GM18508 (cell line): ENCODE results near the gene LRRC56.

Experiments used
- ATAC-seq: cut with Tn5 transposase; IDR thresholded peaks from one replicate; pipeline ENCODE4 v1.9.1; 2021; ENCODE audit warnings: moderate number of reproducible peaks; ENCODE audit not compliant: insufficient read depth, unreplicated experiment

The LRRC56 gene, protein sequence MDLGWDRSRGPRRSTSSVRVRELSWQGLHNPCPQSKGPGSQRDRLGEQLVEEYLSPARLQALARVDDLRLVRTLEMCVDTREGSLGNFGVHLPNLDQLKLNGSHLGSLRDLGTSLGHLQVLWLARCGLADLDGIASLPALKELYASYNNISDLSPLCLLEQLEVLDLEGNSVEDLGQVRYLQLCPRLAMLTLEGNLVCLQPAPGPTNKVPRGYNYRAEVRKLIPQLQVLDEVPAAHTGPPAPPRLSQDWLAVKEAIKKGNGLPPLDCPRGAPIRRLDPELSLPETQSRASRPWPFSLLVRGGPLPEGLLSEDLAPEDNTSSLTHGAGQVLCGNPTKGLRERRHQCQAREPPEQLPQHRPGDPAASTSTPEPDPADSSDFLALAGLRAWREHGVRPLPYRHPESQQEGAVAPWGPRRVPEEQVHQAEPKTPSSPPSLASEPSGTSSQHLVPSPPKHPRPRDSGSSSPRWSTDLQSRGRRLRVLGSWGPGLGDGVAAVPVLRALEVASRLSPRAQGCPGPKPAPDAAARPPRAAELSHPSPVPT

DNA sequence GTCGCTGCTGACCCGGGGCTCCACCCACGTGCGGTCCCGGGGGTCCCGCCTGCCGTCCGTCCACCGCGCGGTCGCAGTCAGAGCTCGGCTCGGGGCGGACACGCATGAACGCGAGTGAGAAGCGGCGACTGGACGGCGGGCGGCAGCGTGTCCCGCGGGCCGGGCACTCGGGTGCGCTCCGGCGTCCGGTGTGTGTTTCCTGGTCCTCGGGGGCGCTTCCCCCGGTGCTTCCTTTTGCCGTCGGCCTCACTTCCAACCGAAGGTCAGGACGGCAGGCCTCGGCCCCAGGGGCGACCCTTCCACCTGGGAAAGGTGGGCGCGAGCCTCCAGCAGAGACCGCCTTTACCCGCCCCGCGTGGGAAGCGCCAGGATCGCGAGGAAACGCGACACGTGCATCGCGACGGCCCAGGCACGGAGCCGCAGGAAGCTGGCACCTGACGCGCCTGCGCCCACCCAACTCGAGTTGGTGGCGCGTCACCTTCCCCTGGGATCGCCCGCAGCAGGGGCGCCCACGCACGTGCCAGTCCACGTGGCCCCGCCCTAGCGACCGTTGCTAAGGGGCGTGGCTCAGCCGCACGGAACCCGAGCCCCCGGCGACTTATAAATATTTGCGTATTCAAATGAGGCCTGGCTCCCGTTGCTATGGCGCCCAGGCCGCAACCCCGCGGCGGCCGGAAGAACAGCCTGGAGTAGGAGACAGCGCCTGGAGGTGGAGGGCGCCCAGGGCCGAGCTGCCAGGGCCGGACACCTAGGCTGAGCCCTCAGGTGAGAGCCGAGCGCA, at the start of gene LRRC56:
Gene LRRC56, plus strand, starts transcription at position 687 of the 781 bp plus-strand sequence. CDS start 3,158 bp downstream, outside the sequence.
- peak; percentile 33 for ATAC-seq

DNA sequence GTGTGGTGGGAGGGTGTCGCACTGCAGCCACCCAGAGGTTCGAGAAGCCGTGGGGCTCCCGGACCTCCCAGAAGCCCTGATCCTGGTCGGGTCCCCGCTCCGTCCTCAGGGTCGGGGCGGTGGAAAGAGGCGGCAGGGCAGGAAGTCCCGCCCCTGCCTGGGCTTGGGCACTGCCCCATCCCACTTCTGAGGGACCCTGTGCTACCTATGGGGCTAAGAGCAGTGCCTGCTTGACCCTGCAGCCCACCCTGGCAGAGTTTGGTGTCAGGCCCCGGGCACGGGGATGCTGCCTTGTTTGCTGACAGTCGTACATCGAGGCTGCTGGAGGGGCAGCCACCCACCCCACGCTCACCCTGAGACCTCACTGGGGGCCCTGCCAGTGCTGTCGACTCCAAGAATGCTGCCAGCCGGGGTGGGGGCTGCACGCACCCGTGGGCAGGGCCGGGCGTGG, 49.7 kb upstream of the LRRC56 start:
- ATAC-seq = no peak

DNA sequence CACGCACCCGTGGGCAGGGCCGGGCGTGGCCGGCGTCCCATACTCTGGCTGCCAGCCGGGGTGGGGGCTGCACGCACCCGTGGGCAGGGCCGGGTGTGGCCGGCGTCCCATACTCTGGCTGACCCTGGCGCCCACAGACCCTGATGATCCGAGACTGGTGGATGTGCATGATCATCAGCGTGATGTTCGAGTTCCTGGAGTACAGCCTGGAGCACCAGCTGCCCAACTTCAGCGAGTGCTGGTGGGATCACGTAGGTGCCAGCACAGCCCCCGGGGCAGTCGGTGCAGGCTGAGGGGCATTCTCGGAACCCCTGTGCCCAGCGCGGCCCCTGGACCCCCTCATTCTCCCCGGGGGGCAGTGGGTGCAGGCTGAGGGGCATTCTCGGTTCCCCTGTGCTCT, 49.3 kb upstream of the LRRC56 start:
- ATAC-seq = no peak

DNA sequence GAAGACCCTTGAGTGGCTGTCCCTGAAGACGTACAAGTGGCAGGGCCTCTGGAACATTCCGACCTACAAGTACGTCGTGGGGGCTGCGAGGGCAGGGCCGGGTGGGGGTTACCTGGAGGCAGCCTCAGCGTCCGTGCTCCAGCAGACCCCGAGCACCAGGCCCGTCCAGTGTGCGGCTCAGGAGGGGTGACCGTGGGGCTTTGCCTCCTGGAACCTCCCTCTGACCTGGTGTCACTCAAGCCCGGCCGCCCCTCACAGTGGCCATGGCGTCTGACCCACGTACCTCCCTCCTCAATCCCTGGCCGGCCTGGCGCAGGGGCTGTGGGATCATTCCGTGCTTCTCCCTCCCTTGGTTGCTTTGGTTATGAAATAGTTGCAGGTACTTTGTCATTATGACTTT, 48.7 kb upstream of the LRRC56 start:
- no peak for ATAC-seq

DNA sequence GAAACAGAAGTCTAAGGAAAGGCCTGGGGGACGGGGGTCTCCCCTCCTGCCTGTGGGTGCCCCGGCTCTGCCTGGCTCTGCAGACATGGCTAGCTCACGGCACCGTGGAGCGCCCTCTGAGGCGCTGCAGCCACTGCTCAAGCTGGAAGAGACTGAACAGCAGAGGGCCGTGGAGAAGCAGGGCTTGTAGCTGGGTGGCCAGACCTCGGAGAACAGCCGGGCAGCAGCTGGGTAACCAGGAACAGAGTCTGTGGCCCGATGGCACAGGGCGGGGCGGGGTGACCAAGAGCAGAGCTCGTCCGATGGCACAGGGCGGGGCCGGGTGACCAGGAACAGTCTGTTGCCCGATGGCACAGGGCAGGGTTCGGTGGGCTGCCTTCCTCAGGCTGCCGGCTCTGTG, 48.3 kb upstream of the LRRC56 start:
- ATAC-seq = no peak

DNA sequence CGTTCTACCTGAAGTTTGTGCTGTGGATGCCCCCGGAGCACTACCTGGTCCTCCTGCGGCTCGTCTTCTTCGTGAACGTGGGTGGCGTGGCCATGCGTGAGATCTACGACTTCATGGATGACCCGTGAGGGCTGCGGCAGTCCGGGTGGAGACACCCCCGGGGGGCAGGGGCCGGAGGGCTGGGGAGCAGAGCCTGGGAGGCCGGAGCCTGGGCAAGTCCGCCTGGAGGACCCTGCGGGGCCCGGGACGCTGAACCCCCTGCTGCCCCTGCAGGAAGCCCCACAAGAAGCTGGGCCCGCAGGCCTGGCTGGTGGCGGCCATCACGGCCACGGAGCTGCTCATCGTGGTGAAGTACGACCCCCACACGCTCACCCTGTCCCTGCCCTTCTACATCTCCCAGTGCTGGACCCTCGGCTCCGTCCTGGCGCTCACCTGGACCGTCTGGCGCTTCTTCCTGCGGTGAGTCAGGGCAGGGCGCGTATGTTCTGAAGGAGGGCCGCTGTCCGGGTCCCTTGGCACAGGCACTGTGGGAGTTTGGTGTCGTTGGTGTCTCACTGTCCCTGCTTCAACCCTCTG, 47.6 kb upstream of the LRRC56 start:
- no peak for ATAC-seq

DNA sequence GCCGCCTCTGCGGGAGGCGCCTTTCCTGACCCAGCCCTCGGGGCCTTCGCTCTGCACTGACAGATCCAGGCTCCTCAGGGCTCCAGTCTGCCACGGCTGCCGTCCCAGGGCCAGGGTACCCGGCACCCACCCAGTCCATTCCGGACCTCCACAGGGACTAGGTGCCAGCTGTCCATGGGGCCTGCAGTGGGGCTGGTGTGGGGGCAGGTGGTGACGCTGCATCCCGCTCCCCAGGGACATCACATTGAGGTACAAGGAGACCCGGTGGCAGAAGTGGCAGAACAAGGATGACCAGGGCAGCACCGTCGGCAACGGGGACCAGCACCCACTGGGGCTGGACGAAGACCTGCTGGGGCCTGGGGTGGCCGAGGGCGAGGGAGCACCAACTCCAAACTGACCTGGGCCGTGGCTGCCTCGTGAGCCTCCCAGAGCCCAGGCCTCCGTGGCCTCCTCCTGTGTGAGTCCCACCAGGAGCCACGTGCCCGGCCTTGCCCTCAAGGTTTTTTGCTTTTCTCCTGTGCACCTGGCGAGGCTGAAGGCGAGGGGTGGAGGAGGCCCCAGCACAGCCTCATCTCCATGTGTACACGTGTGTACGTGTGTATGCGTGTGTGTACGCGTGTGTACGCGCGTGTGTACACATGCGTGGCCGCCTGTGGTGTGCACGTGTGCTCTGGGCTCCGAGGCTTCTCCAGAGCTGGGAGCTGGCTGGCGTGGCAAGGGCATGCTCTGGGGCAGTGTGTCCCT, 47.0 kb upstream of the LRRC56 start:
- ATAC-seq = no peak

DNA sequence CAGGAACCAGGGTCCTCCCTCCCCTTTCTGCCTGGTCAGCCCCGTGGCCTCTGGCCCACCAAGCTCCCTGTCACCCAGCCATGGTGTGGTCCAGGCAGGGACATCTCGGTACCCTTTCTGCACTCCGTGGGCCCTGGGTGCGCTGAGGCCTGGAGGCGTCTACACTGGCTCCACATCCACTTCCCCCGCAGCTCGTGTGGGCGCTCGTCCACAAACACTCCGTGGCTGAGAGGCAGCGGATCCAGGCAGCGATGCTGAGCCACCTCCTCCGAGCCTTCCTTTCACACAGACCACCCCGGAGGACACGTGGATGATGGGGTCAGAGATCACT, 46.4 kb upstream of the LRRC56 start:
- no peak for ATAC-seq

DNA sequence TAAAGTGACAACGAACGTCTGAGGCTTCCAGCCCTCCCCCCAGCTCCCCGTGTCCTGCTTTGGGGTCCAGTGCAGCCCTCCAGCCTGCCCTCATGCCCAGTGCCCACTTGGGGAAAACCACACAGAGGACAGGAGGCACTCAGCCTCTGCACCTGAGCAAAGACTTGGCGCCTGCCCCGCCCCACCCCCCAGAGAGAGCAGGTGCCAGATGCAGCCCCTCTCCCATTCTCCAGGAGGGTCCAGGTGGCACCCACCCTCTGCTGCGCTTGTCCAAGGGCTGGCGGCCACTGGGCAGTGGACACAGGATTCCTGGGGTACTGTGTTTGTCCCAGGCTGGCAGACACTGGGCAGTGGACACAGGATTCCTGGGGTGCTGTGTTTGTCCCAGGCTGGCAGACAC, 46.0 kb upstream of the LRRC56 start:
- ATAC-seq = no peak

DNA sequence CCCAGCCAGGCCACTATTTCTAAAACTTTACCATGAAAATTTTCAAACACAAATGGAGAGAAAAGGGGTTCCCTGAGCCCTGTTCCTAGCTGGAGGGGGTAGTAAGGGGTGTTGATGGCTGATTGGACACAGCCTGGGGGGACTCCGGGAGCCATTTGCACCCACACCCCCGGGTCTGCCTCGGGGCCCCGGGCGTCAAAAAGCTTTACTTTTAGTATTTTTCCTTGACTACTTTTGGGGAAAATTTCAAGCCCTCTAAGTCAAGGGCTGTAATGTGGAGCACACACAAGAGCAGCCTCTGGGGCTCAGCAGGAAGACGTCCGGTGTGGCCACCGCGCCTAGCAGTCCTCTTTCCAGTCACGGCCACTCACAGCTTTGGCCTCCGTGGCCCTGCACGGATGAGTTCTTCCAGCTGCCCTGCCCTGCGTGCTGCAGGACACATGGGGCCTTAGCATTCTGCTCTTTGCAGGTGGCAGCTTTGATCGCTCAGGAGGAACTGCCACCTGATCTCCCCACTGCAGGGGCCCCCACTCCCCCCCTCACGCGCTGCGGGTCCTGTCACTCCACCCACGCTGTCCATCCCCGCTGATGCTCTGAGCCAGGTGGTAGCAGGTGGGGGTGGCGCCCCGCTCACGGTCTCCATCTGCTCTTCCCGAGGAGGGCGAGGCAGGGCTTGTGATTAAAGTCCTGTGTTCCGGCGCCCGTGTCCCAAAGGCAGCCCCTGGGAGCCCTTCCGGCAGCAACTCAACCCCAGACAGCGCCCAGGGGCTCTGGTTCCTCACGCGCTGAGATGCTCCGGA, 44.7 kb upstream of the LRRC56 start:
- no peak for ATAC-seq

DNA sequence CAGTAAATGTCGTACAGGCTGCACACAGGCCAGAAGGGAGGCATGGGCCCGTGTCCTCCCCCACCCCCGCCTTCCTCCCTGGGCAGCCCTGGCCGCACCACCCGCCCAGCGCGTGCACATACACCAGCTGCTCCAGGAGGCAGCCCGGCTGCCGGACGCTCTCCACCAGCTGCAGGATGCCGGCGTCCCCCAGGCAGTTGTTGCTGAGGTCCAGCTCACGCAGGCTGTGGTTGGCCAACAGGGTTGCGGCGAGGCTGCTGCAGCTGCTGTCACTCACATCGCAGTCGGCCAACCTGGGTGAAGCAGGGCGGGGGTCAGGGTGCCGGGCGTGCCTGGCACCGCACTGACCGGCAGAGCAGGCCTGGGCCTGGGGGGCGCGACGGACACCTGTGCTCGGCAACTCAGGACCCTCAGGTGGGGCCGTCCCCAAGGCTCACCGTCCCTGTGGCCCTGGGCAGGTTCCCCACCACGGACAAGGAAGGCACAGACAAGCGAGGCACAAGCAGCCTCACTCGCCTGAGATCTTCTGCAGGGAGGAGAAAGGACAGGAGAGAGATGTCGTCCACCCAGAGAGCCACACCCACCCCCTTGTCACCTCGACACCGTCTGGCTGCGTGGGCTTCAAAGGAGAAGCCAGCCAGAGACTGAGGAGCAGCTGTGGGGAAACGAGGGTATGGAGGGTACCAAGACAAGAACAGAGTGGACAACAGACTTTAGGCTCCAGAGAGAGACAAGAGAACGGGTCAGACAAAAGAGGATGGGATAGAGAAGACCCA, 42.4 kb upstream of the LRRC56 start:
- no peak for ATAC-seq

DNA sequence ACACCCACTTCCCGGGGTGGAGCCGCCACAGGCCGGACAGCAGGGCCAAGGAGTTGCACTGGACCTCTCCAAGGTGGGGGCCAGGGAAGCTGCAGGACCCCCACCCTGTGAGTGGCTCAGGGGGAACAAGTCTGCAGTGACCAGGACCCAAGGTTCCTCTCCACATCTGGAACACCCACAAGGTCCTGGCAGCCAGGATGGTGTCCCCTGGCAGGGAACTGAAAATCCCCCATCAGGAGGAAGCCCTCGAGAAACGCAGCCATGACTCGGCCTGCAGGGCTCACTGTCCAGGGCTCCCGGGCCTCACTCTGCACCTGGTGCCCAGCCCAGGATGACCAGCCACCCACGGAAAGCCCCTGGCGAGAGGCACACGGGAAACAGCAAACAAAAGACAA, 41.8 kb upstream of the LRRC56 start:
- no peak for ATAC-seq

DNA sequence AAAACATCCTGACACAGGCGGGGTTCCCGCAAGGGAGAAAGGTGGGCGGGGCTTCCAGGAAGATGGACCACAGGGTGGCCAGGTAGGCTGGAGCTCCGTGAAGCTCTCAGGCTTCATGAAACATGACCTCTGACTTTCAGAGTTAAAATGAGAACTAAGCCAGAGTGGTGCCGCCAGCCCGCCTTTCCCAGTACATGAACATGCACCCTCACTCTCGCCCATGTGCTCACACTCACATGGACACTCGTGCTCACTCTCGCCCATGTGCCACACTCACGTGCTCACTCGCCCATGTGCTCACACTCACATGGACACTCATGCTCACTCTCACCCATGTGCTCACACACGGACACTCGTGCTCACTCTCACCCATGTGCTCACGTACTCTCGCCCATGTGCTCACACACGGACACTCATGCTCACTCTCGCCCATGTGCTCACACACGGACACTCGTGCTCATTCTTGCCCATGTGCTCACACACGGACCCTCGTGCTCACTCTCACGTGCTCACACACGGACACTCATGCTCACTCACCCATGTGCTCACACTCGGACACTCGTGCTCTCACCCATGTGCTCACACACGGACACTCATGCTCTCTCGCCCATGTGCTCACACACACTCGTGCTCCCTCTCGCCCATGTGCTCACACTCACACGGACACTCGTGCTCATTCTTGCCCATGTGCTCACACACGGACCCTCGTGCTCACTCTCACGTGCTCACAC, 40.3 kb upstream of the LRRC56 start:
- no peak for ATAC-seq

DNA sequence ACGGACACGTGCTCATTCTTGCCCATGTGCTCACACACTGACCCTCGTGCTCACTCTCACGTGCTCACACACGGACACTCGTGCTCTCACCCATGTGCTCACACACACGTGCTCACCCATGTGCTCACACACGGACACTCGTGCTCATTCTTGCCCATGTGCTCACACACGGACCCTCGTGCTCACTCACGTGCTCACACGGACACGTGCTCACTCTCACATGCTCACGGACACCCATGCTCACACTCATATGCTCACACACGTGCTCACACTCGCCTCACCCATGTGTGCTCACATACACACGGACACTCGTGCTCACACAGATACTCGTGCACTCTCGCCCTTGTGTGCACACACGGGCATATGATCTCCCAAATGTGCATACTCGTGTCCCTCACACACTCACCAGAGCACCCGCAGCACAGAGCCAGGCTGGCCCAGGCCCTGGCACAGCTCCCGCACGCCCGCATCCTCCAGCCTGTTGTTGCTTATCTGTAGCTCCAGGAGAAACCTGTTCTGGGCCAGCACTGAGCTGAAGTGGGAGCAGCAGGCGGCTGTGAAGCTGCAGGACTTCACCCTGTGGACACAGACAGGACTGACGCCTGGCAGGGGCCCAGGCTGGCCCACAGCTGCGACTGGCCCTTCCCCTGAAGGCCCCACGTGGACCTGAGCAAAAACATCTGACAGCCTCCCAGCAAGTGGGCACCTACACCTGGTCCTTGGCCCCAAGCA, 39.6 kb upstream of the LRRC56 start:
- ATAC-seq = no peak

DNA sequence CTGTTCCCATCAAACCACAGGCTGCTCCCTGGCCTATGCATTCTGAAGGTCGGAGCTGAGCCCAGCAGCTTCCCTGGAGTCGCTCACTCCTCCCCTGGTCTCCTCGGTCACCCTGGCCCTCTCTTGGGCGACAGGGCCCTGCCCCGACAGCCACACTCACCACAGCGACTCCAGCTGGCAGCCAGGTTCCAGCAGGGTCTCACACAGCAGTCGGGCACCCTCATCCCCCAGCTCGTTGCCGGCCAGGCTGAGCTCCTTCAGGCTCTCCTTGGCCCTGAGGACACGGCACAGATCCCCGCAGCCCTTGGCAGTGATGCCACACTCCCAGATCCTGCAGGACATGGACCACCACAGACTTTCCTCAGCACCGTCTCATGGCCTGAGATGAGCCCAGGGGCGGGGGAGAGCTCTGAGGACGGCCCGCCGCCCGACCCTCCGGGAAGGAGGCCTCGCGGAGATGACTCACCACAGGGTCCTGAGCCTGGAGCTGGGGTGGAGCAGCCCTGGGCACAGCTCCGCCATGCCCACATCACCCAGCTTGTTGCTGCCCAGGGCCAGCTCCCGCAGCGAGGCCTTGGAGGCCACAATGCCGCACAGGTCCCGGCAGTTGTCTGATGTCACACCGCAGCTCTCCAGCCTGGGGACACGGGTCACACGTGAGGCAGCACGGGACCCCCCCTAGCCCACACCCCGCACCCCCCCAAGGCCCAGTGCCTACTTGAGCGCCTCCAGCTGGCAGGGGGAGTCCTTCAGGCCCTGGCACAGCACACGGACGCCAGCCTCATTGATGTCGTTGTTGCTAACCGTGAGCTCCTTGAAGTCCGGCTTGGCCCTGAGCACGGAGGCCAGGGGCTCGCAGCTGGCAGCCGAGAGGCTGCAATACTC, 38.8 kb upstream of the LRRC56 start:
- no peak for ATAC-seq

DNA sequence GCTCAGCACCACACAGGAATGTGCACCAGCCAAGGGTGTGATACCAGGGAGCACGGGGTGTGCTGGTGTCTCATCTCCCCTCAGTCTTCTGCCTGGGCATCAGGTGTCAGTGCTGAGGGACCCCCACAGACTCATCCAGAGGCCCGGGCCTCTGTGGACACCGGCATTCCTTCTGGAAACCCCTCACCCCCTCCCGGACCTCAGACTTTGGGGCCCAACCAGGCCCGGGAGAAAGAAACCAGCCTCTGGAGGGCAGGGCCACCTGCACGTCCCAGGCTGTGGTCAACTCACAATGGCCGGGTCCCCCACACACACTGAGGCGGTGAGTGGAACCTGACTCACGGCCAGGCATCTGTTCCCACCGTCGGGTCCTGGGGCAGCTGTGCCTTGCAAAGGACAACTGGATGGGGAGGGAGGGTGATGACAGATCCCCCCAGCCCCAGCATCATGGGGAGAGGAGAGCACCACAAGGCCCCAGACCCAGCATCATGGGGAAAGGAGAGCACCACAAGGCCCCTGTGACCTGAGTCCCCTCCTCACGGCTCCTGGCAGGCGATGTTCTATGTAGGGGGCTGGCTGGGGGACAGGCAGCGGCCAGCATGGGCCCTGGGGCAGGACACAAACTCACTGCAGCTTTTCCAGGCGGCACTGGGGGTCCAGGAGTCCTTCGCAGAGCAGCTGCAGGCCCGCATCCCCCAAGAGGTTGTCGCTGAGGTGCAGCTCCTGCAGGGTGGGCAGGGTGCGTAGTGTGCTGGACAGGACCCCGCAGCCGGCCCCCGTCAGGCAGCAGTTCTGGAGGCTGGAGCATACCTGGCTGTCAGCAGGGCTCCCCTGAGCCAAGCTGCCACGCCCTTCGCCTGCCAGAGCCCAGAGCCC, 37.9 kb upstream of the LRRC56 start:
- no peak for ATAC-seq
